Measurements from ENCODE around the gene LRRC66.

- TF ChIP-seq CTCF (conservative IDR thresholded peaks at IDR 0.05) = no peak
- no peak for TF ChIP-seq EZH2 (IDR thresholded peaks at IDR 0.05; ENCODE audit: low read depth)
Observed at GRCh38 chr4:52069571-52069970, 49.4 kb upstream of the LRRC66 start.

All from PC-9 (cell line).